GM12878 (cell line): ENCODE data around the gene DYNC1H1. TPM values are rescaled to one million over a fixed set of nuclear protein-coding genes. Genes with fewer than 3 reads are reported as not detected.

ENCODE experiments used
- ATAC-seq: fragments of 200-7000 bp; cut with Tn5 transposase; 3 replicates; pipeline ENCODE4 v1.9.1; 2020; ENCODE audit warnings: mild to moderate bottlenecking, moderate library complexity
- BruUV-seq: library from RNA; stranded (reverse); fragments of 400-500 nt; replicated peaks from 2 replicates; lab custom pipeline; 2021; lab: Mats Ljungman, UMichigan
- CTCF ChIA-PET: fragments of 300-600 bp; sonication (Branson Sonifier 250); formaldehyde crosslinking; extraction: SDS; loops from one replicate; lab custom pipeline; 2021; ENCODE audit warnings: inconsistent platforms; lab: Yijun Ruan, JAX
- POLR2A ChIA-PET: fragments of 350-600 bp; formaldehyde crosslinking; extraction: SDS; loops from one replicate; lab custom pipeline; 2021; ENCODE audit warnings: inconsistent platforms; lab: Charles Lee
- RAD21 ChIA-PET: fragments of 300-600 bp; sonication (Branson Sonifier 250); formaldehyde crosslinking; loops from one replicate; lab custom pipeline; 2023; ENCODE audit warnings: antibody characterized with exemption; ENCODE audit not compliant: unreplicated experiment; lab: Charles Lee
- SMC1A ChIA-PET: fragments of 300-600 bp; sonication (Branson Sonifier 250); formaldehyde crosslinking; loops from one replicate; lab custom pipeline; 2023; ENCODE audit not compliant: unreplicated experiment, uncharacterized antibody; lab: Charles Lee
- DNase-seq: peaks from one replicate; pipeline ENCODE4 v3.0.0-alpha.2; 2011; ENCODE audit warnings: low read depth, low spot score
- FAIRE-seq: peaks from 3 replicates; lab custom pipeline; 2011; peaks lifted over from hg19 to GRCh38; lab: Jason Lieb, UNC
- H2AFZ ChIP-seq: 2 replicates; pipeline ENCODE4 v1.6.0; 2011; ENCODE audit warnings: low read depth, low read length, control low read depth; ENCODE audit not compliant: control insufficient read depth
- H3K27ac ChIP-seq: 2 replicates; pipeline ENCODE4 v1.5.1; 2011; ENCODE audit warnings: control low read depth; ENCODE audit not compliant: control insufficient read depth, insufficient read depth
- H3K27me3 ChIP-seq, 2 experiments: replicated peaks in 1 of 2; 2 replicates each; pipeline versions ENCODE4 v1.6.0 to v1.6.1; 2011; ENCODE audit warnings: low read length in 1 of 2; ENCODE audit not compliant: control insufficient read depth in 2 of 2, insufficient read depth in 2 of 2
- H3K36me3 ChIP-seq, 2 experiments: 2 replicates each; pipeline ENCODE4 v1.5.1; 2011; ENCODE audit warnings: low read length in 1 of 2; ENCODE audit not compliant: control insufficient read depth in 2 of 2, insufficient read depth in 2 of 2
- H3K4me1 ChIP-seq: 2 replicates; pipeline ENCODE4 v1.6.1; 2011; ENCODE audit warnings: mild to moderate bottlenecking, low read length, moderate library complexity, mixed read lengths; ENCODE audit not compliant: control insufficient read depth, insufficient read depth
- H3K4me2 ChIP-seq: 2 replicates; pipeline ENCODE4 v1.6.0; 2011; ENCODE audit warnings: control low read depth; ENCODE audit not compliant: control insufficient read depth, insufficient read depth
- H3K4me3 ChIP-seq: fragments of 200-600 bp; sonication (generic); 2 replicates; pipeline ENCODE4 v1.5.1; 2016
- H3K79me2 ChIP-seq: 2 replicates; pipeline ENCODE4 v1.6.0; 2011; ENCODE audit warnings: low read length; ENCODE audit not compliant: control insufficient read depth, insufficient read depth
- H3K9ac ChIP-seq: 2 replicates; pipeline ENCODE4 v1.8.0; 2011; ENCODE audit warnings: low read length, control low read depth, mixed read lengths; ENCODE audit not compliant: control insufficient read depth, insufficient read depth
- H3K9me3 ChIP-seq: replicated peaks from 3 replicates; pipeline ENCODE4 v1.5.1; 2011; ENCODE audit warnings: mild to moderate bottlenecking, low read length; ENCODE audit not compliant: control insufficient read depth, insufficient read depth
- H4K20me1 ChIP-seq: 2 replicates; pipeline ENCODE4 v1.6.0; 2011; ENCODE audit not compliant: control insufficient read depth, insufficient read depth
- HDAC6 ChIP-seq: fragments of 200-600 bp; sonication (generic); IDR thresholded peaks from one replicate; pipeline ENCODE4 v1.8.0; 2017; ENCODE audit warnings: antibody characterized with exemption; ENCODE audit not compliant: unreplicated experiment
- KLF5 ChIP-seq: fragments of 450-650 bp; IDR thresholded peaks from 2 replicates; pipeline ENCODE4 v1.6.1; 2014; ENCODE audit warnings: mild to moderate bottlenecking; ENCODE audit not compliant: partially characterized antibody
- MTA3 ChIP-seq: IDR thresholded peaks from 2 replicates; pipeline ENCODE4 v1.6.1; 2012; ENCODE audit warnings: low read length, inconsistent platforms, borderline replicate concordance
- MYC ChIP-seq: IDR thresholded peaks from 2 replicates; pipeline ENCODE4 v1.6.1; 2011; ENCODE audit warnings: mild to moderate bottlenecking, low read length, moderate library complexity, inconsistent platforms; ENCODE audit not compliant: insufficient read depth, insufficient replicate concordance, insufficient read length, severe bottlenecking
- NBN ChIP-seq: fragments of 450-650 bp; IDR thresholded peaks from 2 replicates; pipeline ENCODE4 v1.6.1; 2016
- POU2F2 ChIP-seq: IDR thresholded peaks from 3 replicates; pipeline ENCODE4 v1.6.1; 2011; ENCODE audit warnings: low read depth, mild to moderate bottlenecking, low read length, borderline replicate concordance
- STAT3 ChIP-seq: IDR thresholded peaks from 2 replicates; pipeline ENCODE4 v1.6.1; 2011; ENCODE audit warnings: low read depth, low read length, improper control_type of control experiment
- TARDBP ChIP-seq: IDR thresholded peaks from 2 replicates; pipeline ENCODE4 v1.6.1; 2016; ENCODE audit warnings: borderline replicate concordance
- ZNF207 ChIP-seq: fragments of 450-650 bp; IDR thresholded peaks from 2 replicates; pipeline ENCODE4 v1.6.1; 2014; ENCODE audit warnings: antibody characterized with exemption, mild to moderate bottlenecking, borderline replicate concordance
- WGBS: methylation state at CpG from one replicate; pipeline ENCODE4 v1.1.6; 2016; ENCODE audit warnings: low lambda C conversion rate; ENCODE audit not compliant: insufficient replicate concordance, insufficient coverage; ENCODE audit errors: missing lambda C conversion rate; 5-methylcytosine and 5-hydroxymethylcytosine counted together
- in situ Hi-C: fragments of 300-500 bp; cut with MboI; formaldehyde crosslinking; loops from 9 replicates; pipeline ENCODE4 v1.14.3; 2018; ENCODE audit warnings: mixed read lengths
- intact Hi-C: fragments of 100-400 bp; cut with micrococcal nuclease; formaldehyde crosslinking; loops from one replicate; pipeline ENCODE4 v1.14.2; 2022; ENCODE audit not compliant: unreplicated experiment
- polyA plus RNA-seq, 11 experiments: library from polyadenylated mRNA; depleted of rRNA in 4 of 11; unstranded in 6 of 11; stranded (reverse) in 5 of 11; fragments of >200 nt; fragmentation: Nextera tagmentation in 4 of 11; fragmentation: Illumina TruSeq in 1 of 11; extraction: Ambion mirVana in 4 of 11; extraction: Trizol in 1 of 11; gene quantifications; 1 replicate in 1 of 11; 2 replicates in 10 of 11; pipeline versions ENCODE4 v1.2.1 to v1.2.3, GENCODE V29; 2011 to 2016; ENCODE audit warnings: inconsistent platforms in 2 of 11, missing spikeins in 2 of 11, low read depth in 1 of 11
- total RNA-seq, 4 experiments: library from RNA; depleted of rRNA in 3 of 4; stranded (reverse); fragments of >200 nt in 3 of 4; fragmentation: Illumina TruSeq in 1 of 4; extraction: Trizol in 1 of 4; gene quantifications; 2 replicates each; pipeline versions ENCODE4 v1.2.1 to v1.2.3, GENCODE V29; 2013 to 2021
- TF ChIP-seq, protein P1 (sequence below): fragments of 450-650 bp; IDR thresholded peaks from 2 replicates; pipeline ENCODE4 v1.6.1; 2017; ENCODE audit warnings: mild to moderate bottlenecking, moderate library complexity
- TF ChIP-seq, protein P2 (sequence below): fragments of 450-650 bp; IDR thresholded peaks from 2 replicates; pipeline ENCODE4 v1.6.1; 2016; ENCODE audit warnings: mild to moderate bottlenecking
- TF ChIP-seq, protein P3 (sequence below): IDR thresholded peaks from 2 replicates; pipeline ENCODE4 v1.6.1; 2012; ENCODE audit warnings: improper control_type of control experiment, low read depth, low read length; ENCODE audit not compliant: insufficient replicate concordance
- TF ChIP-seq, protein P4 (sequence below): IDR thresholded peaks from 2 replicates; pipeline ENCODE4 v1.6.1; 2012; ENCODE audit warnings: low read depth, low read length, improper control_type of control experiment

Gene DYNC1H1
- total and polyA plus RNA-seq, 10 of the 15 experiments (the other 5 are each of a cell fraction or from before 2014, with no cell fraction given), result 38.4 to 291 (median 111) TPM

DNA sequence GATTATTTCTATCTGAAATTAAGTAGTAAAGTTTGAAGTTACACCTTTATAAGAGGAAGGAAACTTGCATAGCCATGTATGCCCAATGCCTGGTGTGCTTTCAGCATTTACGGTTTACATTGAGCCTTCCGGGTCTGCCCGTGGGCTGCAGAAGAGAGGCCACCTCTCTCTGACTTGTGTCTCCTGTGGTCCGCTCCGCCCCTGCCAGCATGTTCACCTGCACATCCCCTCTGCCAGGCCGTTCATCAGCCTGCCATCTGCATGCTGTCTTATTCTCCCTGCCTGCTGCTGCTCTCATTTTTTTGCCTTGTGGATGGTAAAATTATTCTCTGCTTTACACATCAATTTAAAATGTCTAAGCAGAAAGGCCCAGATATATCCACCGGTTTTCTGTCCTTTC, 41.5 kb upstream of the DYNC1H1 start:
- no peaks in the 10 kb centered on the region for H3K4me1 ChIP-seq
- peaks cover 2 to 4% of the 10 kb centered on the region in 2 experiments; a peak in 2 of 4 replicates for H3K36me3 ChIP-seq
- H3K4me2 ChIP-seq, result no peak overlapping the region
- H3K27me3 ChIP-seq, result no peaks in the 10 kb centered on the region
- RAD21 ChIA-PET, result no interaction called here
- no peak for TF ChIP-seq POU2F2
- TF ChIP-seq, protein P1, sequence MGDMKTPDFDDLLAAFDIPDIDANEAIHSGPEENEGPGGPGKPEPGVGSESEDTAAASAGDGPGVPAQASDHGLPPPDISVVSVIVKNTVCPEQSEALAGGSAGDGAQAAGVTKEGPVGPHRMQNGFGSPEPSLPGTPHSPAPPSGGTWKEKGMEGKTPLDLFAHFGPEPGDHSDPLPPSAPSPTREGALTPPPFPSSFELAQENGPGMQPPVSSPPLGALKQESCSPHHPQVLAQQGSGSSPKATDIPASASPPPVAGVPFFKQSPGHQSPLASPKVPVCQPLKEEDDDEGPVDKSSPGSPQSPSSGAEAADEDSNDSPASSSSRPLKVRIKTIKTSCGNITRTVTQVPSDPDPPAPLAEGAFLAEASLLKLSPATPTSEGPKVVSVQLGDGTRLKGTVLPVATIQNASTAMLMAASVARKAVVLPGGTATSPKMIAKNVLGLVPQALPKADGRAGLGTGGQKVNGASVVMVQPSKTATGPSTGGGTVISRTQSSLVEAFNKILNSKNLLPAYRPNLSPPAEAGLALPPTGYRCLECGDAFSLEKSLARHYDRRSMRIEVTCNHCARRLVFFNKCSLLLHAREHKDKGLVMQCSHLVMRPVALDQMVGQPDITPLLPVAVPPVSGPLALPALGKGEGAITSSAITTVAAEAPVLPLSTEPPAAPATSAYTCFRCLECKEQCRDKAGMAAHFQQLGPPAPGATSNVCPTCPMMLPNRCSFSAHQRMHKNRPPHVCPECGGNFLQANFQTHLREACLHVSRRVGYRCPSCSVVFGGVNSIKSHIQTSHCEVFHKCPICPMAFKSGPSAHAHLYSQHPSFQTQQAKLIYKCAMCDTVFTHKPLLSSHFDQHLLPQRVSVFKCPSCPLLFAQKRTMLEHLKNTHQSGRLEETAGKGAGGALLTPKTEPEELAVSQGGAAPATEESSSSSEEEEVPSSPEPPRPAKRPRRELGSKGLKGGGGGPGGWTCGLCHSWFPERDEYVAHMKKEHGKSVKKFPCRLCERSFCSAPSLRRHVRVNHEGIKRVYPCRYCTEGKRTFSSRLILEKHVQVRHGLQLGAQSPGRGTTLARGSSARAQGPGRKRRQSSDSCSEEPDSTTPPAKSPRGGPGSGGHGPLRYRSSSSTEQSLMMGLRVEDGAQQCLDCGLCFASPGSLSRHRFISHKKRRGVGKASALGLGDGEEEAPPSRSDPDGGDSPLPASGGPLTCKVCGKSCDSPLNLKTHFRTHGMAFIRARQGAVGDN, result no peak
- no peak for TF ChIP-seq STAT3
- TF ChIP-seq HDAC6, result no peak
- no peak for TF ChIP-seq MYC
- no peak for TF ChIP-seq MTA3
- TF ChIP-seq TARDBP, result no peak
- no peak for TF ChIP-seq KLF5
- no peak for TF ChIP-seq ZNF207
- TF ChIP-seq, protein P2, sequence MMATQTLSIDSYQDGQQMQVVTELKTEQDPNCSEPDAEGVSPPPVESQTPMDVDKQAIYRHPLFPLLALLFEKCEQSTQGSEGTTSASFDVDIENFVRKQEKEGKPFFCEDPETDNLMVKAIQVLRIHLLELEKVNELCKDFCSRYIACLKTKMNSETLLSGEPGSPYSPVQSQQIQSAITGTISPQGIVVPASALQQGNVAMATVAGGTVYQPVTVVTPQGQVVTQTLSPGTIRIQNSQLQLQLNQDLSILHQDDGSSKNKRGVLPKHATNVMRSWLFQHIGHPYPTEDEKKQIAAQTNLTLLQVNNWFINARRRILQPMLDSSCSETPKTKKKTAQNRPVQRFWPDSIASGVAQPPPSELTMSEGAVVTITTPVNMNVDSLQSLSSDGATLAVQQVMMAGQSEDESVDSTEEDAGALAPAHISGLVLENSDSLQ, result no peak
- TF ChIP-seq, protein P3, sequence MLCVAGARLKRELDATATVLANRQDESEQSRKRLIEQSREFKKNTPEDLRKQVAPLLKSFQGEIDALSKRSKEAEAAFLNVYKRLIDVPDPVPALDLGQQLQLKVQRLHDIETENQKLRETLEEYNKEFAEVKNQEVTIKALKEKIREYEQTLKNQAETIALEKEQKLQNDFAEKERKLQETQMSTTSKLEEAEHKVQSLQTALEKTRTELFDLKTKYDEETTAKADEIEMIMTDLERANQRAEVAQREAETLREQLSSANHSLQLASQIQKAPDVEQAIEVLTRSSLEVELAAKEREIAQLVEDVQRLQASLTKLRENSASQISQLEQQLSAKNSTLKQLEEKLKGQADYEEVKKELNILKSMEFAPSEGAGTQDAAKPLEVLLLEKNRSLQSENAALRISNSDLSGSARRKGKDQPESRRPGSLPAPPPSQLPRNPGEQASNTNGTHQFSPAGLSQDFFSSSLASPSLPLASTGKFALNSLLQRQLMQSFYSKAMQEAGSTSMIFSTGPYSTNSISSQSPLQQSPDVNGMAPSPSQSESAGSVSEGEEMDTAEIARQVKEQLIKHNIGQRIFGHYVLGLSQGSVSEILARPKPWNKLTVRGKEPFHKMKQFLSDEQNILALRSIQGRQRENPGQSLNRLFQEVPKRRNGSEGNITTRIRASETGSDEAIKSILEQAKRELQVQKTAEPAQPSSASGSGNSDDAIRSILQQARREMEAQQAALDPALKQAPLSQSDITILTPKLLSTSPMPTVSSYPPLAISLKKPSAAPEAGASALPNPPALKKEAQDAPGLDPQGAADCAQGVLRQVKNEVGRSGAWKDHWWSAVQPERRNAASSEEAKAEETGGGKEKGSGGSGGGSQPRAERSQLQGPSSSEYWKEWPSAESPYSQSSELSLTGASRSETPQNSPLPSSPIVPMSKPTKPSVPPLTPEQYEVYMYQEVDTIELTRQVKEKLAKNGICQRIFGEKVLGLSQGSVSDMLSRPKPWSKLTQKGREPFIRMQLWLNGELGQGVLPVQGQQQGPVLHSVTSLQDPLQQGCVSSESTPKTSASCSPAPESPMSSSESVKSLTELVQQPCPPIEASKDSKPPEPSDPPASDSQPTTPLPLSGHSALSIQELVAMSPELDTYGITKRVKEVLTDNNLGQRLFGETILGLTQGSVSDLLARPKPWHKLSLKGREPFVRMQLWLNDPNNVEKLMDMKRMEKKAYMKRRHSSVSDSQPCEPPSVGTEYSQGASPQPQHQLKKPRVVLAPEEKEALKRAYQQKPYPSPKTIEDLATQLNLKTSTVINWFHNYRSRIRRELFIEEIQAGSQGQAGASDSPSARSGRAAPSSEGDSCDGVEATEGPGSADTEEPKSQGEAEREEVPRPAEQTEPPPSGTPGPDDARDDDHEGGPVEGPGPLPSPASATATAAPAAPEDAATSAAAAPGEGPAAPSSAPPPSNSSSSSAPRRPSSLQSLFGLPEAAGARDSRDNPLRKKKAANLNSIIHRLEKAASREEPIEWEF, result no peak
- TF ChIP-seq, protein P4, sequence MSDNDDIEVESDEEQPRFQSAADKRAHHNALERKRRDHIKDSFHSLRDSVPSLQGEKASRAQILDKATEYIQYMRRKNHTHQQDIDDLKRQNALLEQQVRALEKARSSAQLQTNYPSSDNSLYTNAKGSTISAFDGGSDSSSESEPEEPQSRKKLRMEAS, result no peak
- TF ChIP-seq NBN, result no peak
- SMC1A ChIA-PET, result interaction anchor here (1.5 kb wide), 1 partner anchor 152 kb away, joined by 3 read pairs; no protein-coding TSS in a partner anchor
- H3K27ac ChIP-seq, result no peak overlapping the region
- CTCF ChIA-PET, result no interaction called here
- 99% methylated on average over 7 of the region's 7 CpGs for WGBS
- H3K79me2 ChIP-seq, result no peaks in the 10 kb centered on the region
- POLR2A ChIA-PET, result no interaction called here
- H2AFZ ChIP-seq, result no peak overlapping the region
- DNase-seq (no peak), FAIRE-seq (no peak), ATAC-seq (no peak)
- H3K4me3 ChIP-seq, result no peak overlapping the region
- no TSS peak for BruUV-seq
- no peaks in the 10 kb centered on the region for H4K20me1 ChIP-seq
- in situ Hi-C loops (no loop called here), intact Hi-C loops (no loop called here)
- H3K9ac ChIP-seq, result no peak overlapping the region
- no peaks in the 10 kb centered on the region for H3K9me3 ChIP-seq
